IMR-90 (cell line): Measurements from ENCODE around the gene BPIFB1. TPM values are rescaled to one million over a fixed set of nuclear protein-coding genes. Genes with fewer than 3 reads are reported as not detected.

Experiments
- ATAC-seq: fragments of 200-7000 bp; cut with Tn5 transposase; 2 replicates; pipeline ENCODE4 v1.9.1; 2020; ENCODE audit warnings: low read depth, mild to moderate bottlenecking, moderate library complexity
- BruUV-seq: library from RNA; stranded (reverse); fragments of 400-500 nt; replicated peaks from 2 replicates; lab custom pipeline; 2021; lab: Mats Ljungman, UMichigan
- CTCF ChIA-PET: fragments of 300-600 bp; formaldehyde crosslinking; extraction: SDS; loops from one replicate; lab custom pipeline; 2021; ENCODE audit warnings: antibody characterized with exemption; lab: Yijun Ruan, JAX
- POLR2A ChIA-PET: fragments of 300-600 bp; sonication (Branson Sonifier 250); formaldehyde crosslinking; loops from one replicate; lab custom pipeline; 2022; ENCODE audit warnings: antibody characterized with exemption; ENCODE audit not compliant: unreplicated experiment; lab: Charles Lee
- DNase-seq: peaks from one replicate; pipeline ENCODE4 v3.0.0; 2013
- H2AFZ ChIP-seq: replicated peaks from 2 replicates; pipeline ENCODE3; 2013; ENCODE audit warnings: low read length, mild to moderate bottlenecking; ENCODE audit not compliant: poor library complexity
- H2AK5ac ChIP-seq: 2 replicates; pipeline ENCODE4 v1.6.1; 2013; ENCODE audit warnings: low read depth, low read length, inconsistent platforms
- H2AK9ac ChIP-seq: replicated peaks from 2 replicates; pipeline ENCODE3; 2013; ENCODE audit warnings: mild to moderate bottlenecking, low read depth, low read length, moderate library complexity; ENCODE audit not compliant: poor library complexity
- H2BK120ac ChIP-seq: 2 replicates; pipeline ENCODE4 v1.6.1; 2013; ENCODE audit warnings: low read depth, low read length, inconsistent platforms
- H2BK15ac ChIP-seq: 3 replicates; pipeline ENCODE4 v1.6.1; 2013; ENCODE audit warnings: low read depth, low read length, inconsistent platforms
- H2BK20ac ChIP-seq: 2 replicates; pipeline ENCODE4 v1.6.1; 2013; ENCODE audit warnings: low read depth, mild to moderate bottlenecking, inconsistent platforms, low read length, moderate library complexity
- H2BK5ac ChIP-seq: 2 replicates; pipeline ENCODE4 v1.6.1; 2013; ENCODE audit warnings: mild to moderate bottlenecking, low read depth, low read length, inconsistent platforms; ENCODE audit not compliant: poor library complexity, severe bottlenecking
- H3K14ac ChIP-seq: replicated peaks from 2 replicates; pipeline ENCODE4 v1.6.1; 2013; ENCODE audit warnings: low read depth, low read length, inconsistent platforms
- H3K18ac ChIP-seq: 2 replicates; pipeline ENCODE4 v1.6.1; 2013; ENCODE audit warnings: low read depth, low read length, control low read depth
- H3K23ac ChIP-seq: 2 replicates; pipeline ENCODE4 v1.6.1; 2013; ENCODE audit warnings: low read depth, low read length, inconsistent platforms
- H3K27ac ChIP-seq: 2 replicates; pipeline ENCODE4 v1.5.1; 2013; ENCODE audit warnings: mild to moderate bottlenecking, control low read depth, low read length; ENCODE audit not compliant: insufficient read depth
- H3K27me3 ChIP-seq: 2 replicates; pipeline ENCODE4 v1.6.1; 2013; ENCODE audit warnings: low read length; ENCODE audit not compliant: control insufficient read depth, insufficient read depth
- H3K36me3 ChIP-seq: 2 replicates; pipeline ENCODE4 v1.6.1; 2013; ENCODE audit warnings: low read length, mixed read lengths; ENCODE audit not compliant: control insufficient read depth, insufficient read depth
- H3K4ac ChIP-seq: 2 replicates; pipeline ENCODE4 v1.6.1; 2013; ENCODE audit warnings: low read depth, low read length, inconsistent platforms
- H3K4me1 ChIP-seq: 2 replicates; pipeline ENCODE4 v1.6.1; 2013; ENCODE audit warnings: low read length, mixed read lengths; ENCODE audit not compliant: control insufficient read depth, insufficient read depth
- H3K4me2 ChIP-seq: 2 replicates; pipeline ENCODE4 v1.6.1; 2013; ENCODE audit warnings: low read depth, mild to moderate bottlenecking, control low read depth, low read length, moderate library complexity
- H3K4me3 ChIP-seq: 2 replicates; pipeline ENCODE4 v1.5.1; 2013; ENCODE audit warnings: low read depth, mild to moderate bottlenecking, control low read depth, low read length, moderate library complexity; ENCODE audit not compliant: insufficient read depth
- H3K56ac ChIP-seq: 2 replicates; pipeline ENCODE4 v1.6.1; 2013; ENCODE audit warnings: low read length, inconsistent platforms; ENCODE audit not compliant: insufficient read depth; ENCODE audit errors: extremely low read depth
- H3K79me1 ChIP-seq, 2 experiments: 2 replicates each; pipeline ENCODE4 v1.6.1; 2013; ENCODE audit warnings: low read length in 2 of 2, inconsistent platforms in 1 of 2, low read depth in 1 of 2
- H3K9ac ChIP-seq: 2 replicates; pipeline ENCODE4 v1.6.1; 2013; ENCODE audit warnings: low read depth, low read length, control low read depth
- H3K9me1 ChIP-seq: 2 replicates; pipeline ENCODE4 v1.6.1; 2013; ENCODE audit warnings: low read length, inconsistent platforms; ENCODE audit not compliant: insufficient read depth
- H3K9me3 ChIP-seq: 2 replicates; pipeline ENCODE4 v1.6.1; 2013; ENCODE audit warnings: low read length; ENCODE audit not compliant: control insufficient read depth, insufficient read depth
- H4K20me1 ChIP-seq: 2 replicates; pipeline ENCODE4 v1.6.1; 2013; ENCODE audit warnings: low read length, inconsistent platforms; ENCODE audit not compliant: insufficient read depth
- H4K5ac ChIP-seq: 2 replicates; pipeline ENCODE4 v1.6.1; 2013; ENCODE audit warnings: mild to moderate bottlenecking, low read depth, low read length, control low read depth
- H4K8ac ChIP-seq, 2 experiments: 2 replicates each; pipeline ENCODE4 v1.6.1; 2013; ENCODE audit warnings: low read depth in 2 of 2, low read length in 2 of 2, control low read depth in 1 of 2, inconsistent platforms in 1 of 2
- H4K91ac ChIP-seq: 2 replicates; pipeline ENCODE4 v1.6.1; 2013; ENCODE audit warnings: low read depth, low read length, inconsistent platforms; ENCODE audit not compliant: insufficient read depth
- ELK1 ChIP-seq: fragments of 150-350 bp; IDR thresholded peaks from 2 replicates; pipeline ENCODE4 v1.6.1; 2016; ENCODE audit warnings: low read depth, mild to moderate bottlenecking, low read length, moderate library complexity, borderline replicate concordance
- FOS ChIP-seq: fragments of 150-350 bp; IDR thresholded peaks from 2 replicates; pipeline ENCODE4 v1.6.1; 2016; ENCODE audit warnings: low read depth, low read length
- NFE2L2 ChIP-seq: fragments of 150-350 bp; IDR thresholded peaks from 2 replicates; pipeline ENCODE4 v1.6.1; 2016; ENCODE audit warnings: low read depth, mild to moderate bottlenecking, low read length
- RAD21 ChIP-seq: IDR thresholded peaks from 2 replicates; pipeline ENCODE4 v1.6.1; 2012; ENCODE audit warnings: low read length, improper control_type of control experiment
- USF2 ChIP-seq: fragments of 150-350 bp; IDR thresholded peaks from 2 replicates; pipeline ENCODE4 v1.6.1; 2017; ENCODE audit warnings: mild to moderate bottlenecking, antibody characterized with exemption, low read length, low read depth
- whole genome bisulfite sequencing, 2 experiments: methylation state at CpG; one replicate each; pipeline versions ENCODE4 v1.1.5 to v1.1.7; 2013; ENCODE audit warnings: missing lambda C conversion rate in 2 of 2; ENCODE audit not compliant: insufficient read length in 1 of 2; ENCODE audit errors: extremely low coverage in 2 of 2; 5-methylcytosine and 5-hydroxymethylcytosine counted together
- dilution Hi-C: fragments of 300-500 bp; cut with HindIII; formaldehyde crosslinking; loops from one replicate; pipeline ENCODE4 v1.14.3; 2018; ENCODE audit warnings: low sequenced_read_pairs; ENCODE audit not compliant: unreplicated experiment
- in situ Hi-C: fragments of 300-500 bp; cut with MboI; formaldehyde crosslinking; loops from 3 replicates; pipeline ENCODE4 v1.14.3; 2019; ENCODE audit warnings: low sequenced_read_pairs, inconsistent platforms, mixed read lengths
- intact Hi-C: fragments of 100-400 bp; cut with micrococcal nuclease; formaldehyde crosslinking; loops from 2 replicates; pipeline ENCODE4 v1.10.0; 2022
- polyA plus RNA-seq, 3 experiments: library from polyadenylated mRNA; depleted of rRNA; stranded (reverse); fragments of >200 nt; gene quantifications; 2 replicates each; pipeline ENCODE4 v1.2.3, GENCODE V29; 2012; ENCODE audit warnings: low replicate concordance in 1 of 3
- total RNA-seq: library from RNA; depleted of rRNA; stranded (reverse); fragments of >200 nt; gene quantifications from 2 replicates; pipeline ENCODE4 v1.2.3, GENCODE V29; 2012

The BPIFB1 gene
- total and polyA plus RNA-seq, 2 of the 4 experiments (the other 2 are of a cell fraction), result not detected

GRCh38 chr20:33303595-33303994 is 20.6 kb downstream of the BPIFB1 start:
- dilution Hi-C loops (no loop called here), in situ Hi-C loops (loop anchor here (10.0 kb wide), 1 partner anchor 389 kb away; no protein-coding TSS in a partner anchor), intact Hi-C loops (no loop called here)
- DNase-seq, result no peak
- Histone ChIP-seq H3K4me2 (no peak overlapping the region), H2AFZ (no peak overlapping the region), H3K4ac (no peak overlapping the region), H3K9ac (no peak overlapping the region), H3K4me3 (no peak overlapping the region), H2BK15ac (no peak overlapping the region), H2BK5ac (no peak overlapping the region), H4K8ac (no peak overlapping the region), H3K9me1 (no peaks in the 10 kb centered on the region), H4K20me1 (no peaks in the 10 kb centered on the region), H3K18ac (no peak overlapping the region), H3K56ac (no peak overlapping the region), H3K27me3 (peaks cover 28% of the 10 kb centered on the region), H3K36me3 (no peaks in the 10 kb centered on the region), H3K9me3 (0 out of 2 replicates have a peak, but pooled peaks cover 6% of the 10 kb centered on the region), H2BK20ac (no peak overlapping the region), H3K23ac (no peak overlapping the region), H4K5ac (no peak overlapping the region), H4K91ac (no peak overlapping the region), H2AK9ac (no peak overlapping the region), H3K4me1 (no peaks in the 10 kb centered on the region), H2BK120ac (no peak overlapping the region), H2AK5ac (no peak overlapping the region), H3K79me1 (no peaks in the 10 kb centered on the region), H3K27ac (no peak overlapping the region), H3K14ac (no peak overlapping the region)
- no TSS peak for BruUV-seq
- ChIA-PET POLR2A (no interaction called here), CTCF (no interaction called here)
- no peak for ATAC-seq
- no peak for TF ChIP-seq FOS
- no peak for TF ChIP-seq RAD21
- TF ChIP-seq NFE2L2, result no peak
- TF ChIP-seq ELK1, result no peak
- TF ChIP-seq USF2, result no peak
- WGBS, 2 experiments, result no CpG with 5 or more reads among the region's 6 CpGs
